Measurements from ENCODE around the gene CFAP46.
A peak's percentile ranks its signal among the peaks of the same experiment; 100 is the strongest.
"Not testable (repeated sequence)": the region's sequence is repeated elsewhere in the genome, so short reads cannot be mapped to it uniquely, and the experiment has no call there.

The CFAP46 gene

DNA sequence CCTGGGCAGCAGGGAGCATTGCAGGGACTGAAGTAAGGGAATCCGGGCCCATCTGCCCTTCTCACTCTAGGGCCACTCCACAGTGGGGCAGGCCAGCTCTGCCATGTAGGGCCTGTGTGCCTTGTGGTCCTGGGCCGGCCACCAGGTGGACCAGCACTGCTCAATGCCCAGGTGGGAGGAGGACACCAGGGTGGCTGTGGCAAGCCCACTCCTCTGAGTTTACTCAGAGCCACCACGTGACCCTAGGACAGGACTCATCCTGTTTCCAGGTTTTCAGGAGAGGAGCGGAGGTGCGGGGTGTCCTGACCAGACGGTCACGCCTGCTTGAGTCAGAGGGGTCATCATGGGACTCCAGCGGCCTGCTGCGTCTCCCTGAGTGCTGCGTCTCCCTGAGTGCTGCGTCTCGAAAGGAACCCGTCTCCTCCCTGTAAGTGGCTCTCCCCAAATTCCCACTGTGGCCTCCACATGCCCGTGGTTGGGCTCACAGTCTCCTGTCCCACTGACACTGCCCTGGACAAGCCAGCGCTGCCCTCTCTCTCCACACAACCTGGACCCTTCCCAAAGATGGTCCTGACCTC lies 2.9 kb downstream of the CFAP46 start:
- DNase-seq (ENCODE audit: low read depth) = no peak
- TF ChIP-seq, protein P1, sequence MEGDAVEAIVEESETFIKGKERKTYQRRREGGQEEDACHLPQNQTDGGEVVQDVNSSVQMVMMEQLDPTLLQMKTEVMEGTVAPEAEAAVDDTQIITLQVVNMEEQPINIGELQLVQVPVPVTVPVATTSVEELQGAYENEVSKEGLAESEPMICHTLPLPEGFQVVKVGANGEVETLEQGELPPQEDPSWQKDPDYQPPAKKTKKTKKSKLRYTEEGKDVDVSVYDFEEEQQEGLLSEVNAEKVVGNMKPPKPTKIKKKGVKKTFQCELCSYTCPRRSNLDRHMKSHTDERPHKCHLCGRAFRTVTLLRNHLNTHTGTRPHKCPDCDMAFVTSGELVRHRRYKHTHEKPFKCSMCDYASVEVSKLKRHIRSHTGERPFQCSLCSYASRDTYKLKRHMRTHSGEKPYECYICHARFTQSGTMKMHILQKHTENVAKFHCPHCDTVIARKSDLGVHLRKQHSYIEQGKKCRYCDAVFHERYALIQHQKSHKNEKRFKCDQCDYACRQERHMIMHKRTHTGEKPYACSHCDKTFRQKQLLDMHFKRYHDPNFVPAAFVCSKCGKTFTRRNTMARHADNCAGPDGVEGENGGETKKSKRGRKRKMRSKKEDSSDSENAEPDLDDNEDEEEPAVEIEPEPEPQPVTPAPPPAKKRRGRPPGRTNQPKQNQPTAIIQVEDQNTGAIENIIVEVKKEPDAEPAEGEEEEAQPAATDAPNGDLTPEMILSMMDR (IDR thresholded peaks at IDR 0.05; ENCODE audit: control insufficient read depth, insufficient read depth, low read depth, low read length, missing control alignments) = no peak
- H3K4me3 ChIP-seq (ENCODE audit: control insufficient read depth, low read depth, low read length) = no peak overlapping the region

DNA sequence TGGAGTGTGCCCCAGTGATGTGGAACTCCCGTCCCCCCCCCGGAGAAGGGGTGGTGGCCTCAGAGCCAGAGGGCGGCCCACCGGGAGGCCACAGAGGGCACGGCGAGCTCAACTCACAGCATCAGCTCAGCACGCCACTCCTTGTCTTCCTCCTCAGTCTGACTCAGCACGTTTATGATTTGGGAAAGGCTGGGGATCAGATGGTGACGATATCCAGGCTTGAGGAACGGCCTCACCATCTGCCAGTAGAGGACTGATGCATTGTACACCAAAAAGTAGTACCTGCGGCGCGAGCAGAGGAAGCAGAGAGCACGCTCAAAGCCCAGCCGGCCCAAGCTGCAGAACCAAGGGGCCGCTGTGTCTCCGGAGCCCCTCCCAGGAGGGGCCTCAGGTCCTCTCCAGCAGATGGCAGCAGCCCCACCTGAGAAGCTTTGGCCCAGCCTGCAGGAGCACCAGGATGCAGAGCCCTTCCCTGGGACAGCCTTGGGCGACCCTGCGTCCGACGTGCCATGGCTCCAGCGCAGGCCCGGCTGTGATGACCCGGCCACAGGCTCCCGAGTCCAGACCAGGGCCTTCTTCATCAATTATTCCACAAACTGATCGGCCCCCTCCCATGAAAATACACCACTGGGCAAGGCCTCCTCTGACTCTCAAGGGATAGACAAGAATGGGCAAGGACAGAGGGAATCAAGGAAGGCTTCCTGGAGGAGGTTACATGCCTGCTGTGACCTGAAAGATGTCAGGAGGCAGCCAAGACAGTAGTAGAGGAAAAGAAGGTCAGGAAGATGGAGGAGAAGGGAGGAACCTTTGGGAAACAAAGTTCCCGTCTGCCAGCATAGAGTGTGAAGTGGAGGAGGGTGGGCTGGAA lies 3.7 kb downstream of the CFAP46 start:
- no peak overlapping the region for H3K4me3 ChIP-seq (ENCODE audit: control insufficient read depth, low read depth, low read length)
- TF ChIP-seq, protein P1 (IDR thresholded peaks at IDR 0.05; ENCODE audit: control insufficient read depth, insufficient read depth, low read depth, low read length, missing control alignments) = peak; percentile 37
- DNase-seq (ENCODE audit: low read depth) = no peak

DNA sequence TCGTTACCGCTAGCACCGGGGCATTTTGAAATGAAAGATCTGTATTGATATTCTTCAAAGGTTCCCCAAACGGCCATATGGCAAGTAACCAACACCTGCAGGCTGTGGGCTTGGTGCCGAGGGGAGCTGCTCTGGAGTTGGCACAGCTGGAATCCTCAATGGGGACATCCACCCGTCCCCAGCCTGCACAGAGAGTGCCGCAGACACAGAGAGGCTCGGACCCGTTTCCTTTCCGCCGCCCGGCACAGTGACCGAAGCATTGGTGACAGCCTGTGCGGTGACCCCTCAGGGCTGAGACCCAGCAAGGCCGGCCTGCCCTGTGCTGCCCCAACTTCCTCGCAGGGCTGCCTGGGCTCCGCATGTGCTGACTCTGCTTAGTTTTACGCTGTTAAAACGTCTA lies 4.5 kb downstream of the CFAP46 start:
- H3K4me3 ChIP-seq (ENCODE audit: control insufficient read depth, low read depth, low read length) = no peak overlapping the region
- TF ChIP-seq, protein P1 (IDR thresholded peaks at IDR 0.05; ENCODE audit: control insufficient read depth, insufficient read depth, low read depth, low read length, missing control alignments) = no peak
- no peak for DNase-seq (ENCODE audit: low read depth)

DNA sequence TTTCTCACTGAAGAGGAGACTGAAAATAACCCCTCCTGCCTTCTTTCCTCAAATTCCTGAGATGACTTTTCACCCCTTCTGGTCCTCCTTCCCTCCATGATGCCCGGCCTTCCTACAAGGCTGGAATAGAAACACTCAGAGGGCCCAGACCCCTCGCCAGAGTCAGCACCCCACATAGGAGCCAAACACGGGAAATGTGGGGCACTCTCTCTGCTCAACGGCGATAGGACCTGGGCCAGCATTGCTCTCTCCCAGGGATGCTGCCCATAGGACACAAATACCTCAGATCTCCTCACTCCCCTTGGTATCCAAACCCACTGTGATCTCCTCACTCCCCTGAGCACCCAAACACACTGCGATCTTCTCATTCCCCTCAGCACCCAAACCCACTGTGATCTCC lies 7.4 kb downstream of the CFAP46 start:
- H3K4me3 ChIP-seq (ENCODE audit: control insufficient read depth, low read depth, low read length) = no peak overlapping the region
- no peak for DNase-seq (ENCODE audit: low read depth)
- TF ChIP-seq, protein P1 (IDR thresholded peaks at IDR 0.05; ENCODE audit: control insufficient read depth, insufficient read depth, low read depth, low read length, missing control alignments) = no peak

DNA sequence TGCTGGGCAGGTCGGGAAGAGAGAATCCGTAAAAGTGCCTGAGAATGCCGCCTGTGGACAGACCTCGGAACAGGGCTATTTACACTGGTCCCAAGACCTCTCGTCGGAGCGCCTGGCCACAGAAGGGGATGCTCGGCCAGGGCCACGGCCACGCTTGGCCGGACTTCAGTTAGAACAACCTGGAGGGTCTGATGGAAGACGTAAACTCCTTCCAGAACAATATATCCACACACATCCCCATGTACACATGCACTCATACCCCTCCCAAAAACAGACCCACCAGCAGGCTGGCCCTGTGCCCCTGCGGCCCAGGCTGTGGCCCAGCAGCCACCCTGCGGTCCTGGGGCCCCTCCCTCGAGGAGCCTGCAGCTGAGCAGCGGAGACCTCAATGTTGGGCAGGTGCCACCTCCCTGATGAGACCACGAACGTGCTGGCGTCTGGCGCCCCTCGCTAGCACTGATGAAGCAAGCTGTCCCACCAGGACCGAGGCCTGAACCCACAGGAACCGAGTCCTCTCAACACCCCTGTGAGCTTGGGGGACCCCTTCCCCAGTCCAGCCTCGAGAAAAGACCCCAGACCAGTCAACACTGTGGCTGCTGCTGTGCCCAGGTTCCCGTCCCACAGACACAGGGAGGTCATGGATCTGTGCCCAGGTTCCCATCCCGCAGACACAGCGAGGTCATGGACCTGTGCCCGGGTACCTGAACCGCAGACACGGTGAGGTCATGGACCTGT lies 8.9 kb downstream of the CFAP46 start:
- TF ChIP-seq, protein P1 (IDR thresholded peaks at IDR 0.05; ENCODE audit: control insufficient read depth, insufficient read depth, low read depth, low read length, missing control alignments) = no peak
- no peak for DNase-seq (ENCODE audit: low read depth)
- H3K4me3 ChIP-seq (ENCODE audit: control insufficient read depth, low read depth, low read length) = no peak overlapping the region

DNA sequence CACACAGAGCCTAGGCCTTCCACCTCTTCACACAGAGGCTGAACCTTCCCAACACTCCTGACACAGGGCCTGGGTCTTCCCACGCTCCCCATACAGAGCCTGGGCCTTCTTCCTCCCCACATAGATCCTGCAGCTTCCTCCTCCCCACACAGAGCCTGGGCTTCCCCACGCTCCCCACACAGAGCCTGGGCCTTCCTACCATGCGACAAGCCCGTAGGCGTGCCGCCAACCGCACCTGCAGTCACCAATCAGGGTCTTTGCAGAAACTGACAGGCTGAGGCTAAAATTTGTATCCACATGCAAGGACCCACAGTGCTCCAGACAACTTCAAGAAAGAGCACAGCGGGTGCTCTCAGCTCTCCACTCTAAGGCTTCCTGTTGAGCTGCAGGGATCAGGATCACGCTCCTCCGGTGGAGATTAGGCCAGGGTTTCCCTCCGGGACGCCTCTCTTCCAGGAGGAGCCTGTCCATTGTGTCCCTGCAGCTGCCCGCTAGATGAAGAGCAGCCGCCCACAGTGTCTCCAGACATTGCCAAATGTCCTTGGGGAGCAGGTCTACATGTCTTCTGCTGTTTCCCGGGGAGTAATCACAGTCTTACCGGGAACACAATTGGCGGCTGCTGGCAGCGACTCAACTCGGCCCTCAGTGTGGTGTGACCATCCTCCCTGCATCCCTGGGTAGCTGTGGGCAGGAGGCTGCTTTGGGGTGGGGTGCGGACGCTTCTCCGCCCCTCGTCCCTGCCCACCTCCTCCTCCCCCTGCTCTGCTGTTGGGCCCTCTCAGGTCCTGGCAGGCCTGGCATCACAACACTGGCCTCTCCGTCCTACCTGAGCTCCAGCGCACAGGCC lies 9.7 kb downstream of the CFAP46 start:
- H3K4me3 ChIP-seq (ENCODE audit: control insufficient read depth, low read depth, low read length) = no peak overlapping the region
- TF ChIP-seq, protein P1 (IDR thresholded peaks at IDR 0.05; ENCODE audit: control insufficient read depth, insufficient read depth, low read depth, low read length, missing control alignments) = no peak
- no peak for DNase-seq (ENCODE audit: low read depth)

DNA sequence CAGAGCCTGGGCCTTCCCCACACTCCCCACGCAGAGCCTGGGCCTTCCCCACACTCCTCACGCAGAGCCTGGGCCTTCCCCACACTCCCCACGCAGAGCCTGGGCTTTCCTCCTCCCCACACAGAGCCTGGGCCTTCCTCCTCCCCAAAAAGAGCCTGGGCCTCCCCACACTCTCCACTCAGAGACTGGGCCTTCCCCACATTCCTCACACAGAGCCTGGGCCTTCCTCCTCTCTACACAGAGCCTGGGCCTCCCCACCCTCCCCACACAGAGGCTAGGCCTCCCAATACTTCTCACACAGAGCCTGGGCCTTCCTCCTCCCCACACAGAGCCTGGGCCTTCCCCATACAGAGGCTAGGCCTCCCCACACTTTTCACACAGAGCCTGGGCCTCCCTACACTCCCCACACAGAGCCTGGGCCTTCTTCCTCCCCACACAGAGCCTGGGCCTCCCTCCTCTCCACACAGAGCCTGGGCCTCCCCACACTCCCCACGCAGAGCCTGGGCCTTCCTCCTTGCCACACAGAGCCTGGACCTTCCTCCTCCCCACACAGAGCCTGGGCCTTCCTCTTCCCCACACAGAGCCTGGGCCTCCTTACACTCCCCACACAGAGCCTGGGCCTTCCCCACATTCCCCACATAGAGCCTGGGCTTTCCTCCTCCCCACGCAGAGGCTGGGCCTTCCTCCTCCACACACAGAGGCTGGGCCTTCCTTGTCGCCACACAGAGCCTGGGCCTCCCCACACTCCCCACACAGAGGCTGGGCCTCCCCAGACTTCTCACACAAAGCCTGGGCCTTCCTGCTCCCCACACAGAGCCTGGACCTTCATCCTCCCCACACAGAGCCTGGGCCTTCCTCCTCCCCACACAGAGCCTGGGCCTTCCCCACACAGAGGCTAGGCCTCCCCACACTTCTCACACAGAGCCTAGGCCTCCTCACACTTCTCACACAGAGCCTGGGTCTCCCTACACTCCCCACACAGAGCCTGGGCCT lies 10.8 kb downstream of the CFAP46 start:
- H3K4me3 ChIP-seq (ENCODE audit: control insufficient read depth, low read depth, low read length); DNase-seq (ENCODE audit: low read depth): not testable (repeated sequence)

DNA sequence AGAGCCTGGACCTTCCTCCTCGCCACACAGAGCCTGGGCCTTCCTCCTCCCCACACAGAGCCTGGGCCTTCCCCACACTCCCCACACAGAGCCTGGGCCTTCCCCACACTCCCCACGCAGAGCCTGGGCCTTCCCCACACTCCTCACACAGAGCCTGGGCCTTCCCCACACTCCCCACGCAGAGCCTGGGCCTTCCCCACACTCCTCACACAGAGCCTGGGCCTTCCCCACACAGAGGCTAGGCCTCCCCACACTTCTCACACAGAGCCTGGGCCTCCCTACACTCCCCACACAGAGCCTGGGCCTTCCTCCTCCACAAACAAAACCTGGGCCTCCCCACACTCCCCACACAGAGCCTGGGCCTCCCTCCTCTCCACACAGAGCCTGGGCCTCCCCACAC lies 11.7 kb downstream of the CFAP46 start:
- H3K4me3 ChIP-seq (ENCODE audit: control insufficient read depth, low read depth, low read length); DNase-seq (ENCODE audit: low read depth): not testable (repeated sequence)
